HG03354 (cell line): ENCODE data around the gene ZEB1.
"Not testable (repeated sequence)": the region's sequence is repeated elsewhere in the genome, so short reads cannot be mapped to it uniquely, and the experiment has no call there.

ENCODE experiments used
- ATAC-seq: cut with Tn5 transposase; IDR thresholded peaks from one replicate; pipeline ENCODE4 v1.9.1; 2021; ENCODE audit warnings: mild to moderate bottlenecking; ENCODE audit not compliant: unreplicated experiment, poor library complexity, severe bottlenecking

ZEB1 gene

GRCh38 chr10:31317652-31318381 is 1.2 kb upstream of the ZEB1 start:
- ATAC-seq = no peak

- peak; percentile 74 for ATAC-seq
Measured at GRCh38 chr10:31318382-31318853, 598 bp upstream of the ZEB1 start.

DNA sequence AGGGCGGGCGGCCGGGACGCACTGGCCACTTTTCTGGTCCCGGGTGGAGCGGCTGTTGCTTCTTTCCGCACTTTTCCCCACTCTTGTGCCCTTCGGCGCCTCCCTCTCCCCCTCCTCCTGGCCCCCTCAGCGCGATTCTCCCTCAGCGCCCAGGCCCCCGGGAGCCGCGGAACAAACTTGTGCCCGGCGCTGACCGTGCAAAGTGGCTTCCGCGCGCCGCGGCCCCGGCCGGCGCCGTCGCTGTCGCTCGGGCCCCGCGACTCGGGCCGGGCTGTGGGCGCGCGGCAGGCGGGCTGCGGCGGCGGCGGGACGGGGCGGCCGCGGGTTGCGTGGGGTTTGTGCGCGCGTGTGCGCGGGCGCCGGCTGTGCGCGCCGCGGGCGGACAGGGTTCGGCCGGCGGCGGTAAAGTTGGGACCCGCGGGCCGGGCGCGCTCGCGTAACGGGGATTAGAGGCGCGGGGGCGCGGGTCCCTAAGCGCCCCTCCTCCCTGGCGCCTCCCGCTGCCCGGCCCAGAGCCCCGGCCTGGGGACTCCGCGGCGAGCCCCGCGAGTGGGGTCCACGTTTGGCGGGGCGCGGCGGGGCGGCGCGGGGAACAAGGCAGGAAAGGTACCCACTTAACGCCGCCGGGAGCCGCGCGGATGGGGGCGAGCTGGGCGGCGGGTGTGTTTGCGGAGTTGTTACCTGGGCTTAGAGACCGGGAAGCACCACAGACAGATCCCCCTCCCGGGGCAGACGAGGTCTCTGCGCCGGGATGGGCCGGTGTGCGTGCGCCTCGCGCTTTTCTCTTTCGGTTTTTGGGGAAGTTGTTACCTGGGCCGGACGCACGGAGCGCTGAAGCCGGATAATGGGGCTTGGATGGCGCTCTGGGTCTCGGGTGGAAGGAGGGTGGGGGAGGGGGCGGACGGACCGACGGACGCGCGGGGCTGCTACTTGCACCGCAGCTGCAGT is 860 bp downstream of the ZEB1 start:
- ATAC-seq = peak; percentile 27

GRCh38 chr10:31320550-31321211 is 1.7 kb downstream of the ZEB1 start:
- peak; percentile 27 for ATAC-seq

- no peak for ATAC-seq
Measured at GRCh38 chr10:31321396-31321941, 2.5 kb downstream of the ZEB1 start.

GRCh38 chr10:31322647-31323046 is 3.6 kb downstream of the ZEB1 start:
- ATAC-seq = no peak

DNA sequence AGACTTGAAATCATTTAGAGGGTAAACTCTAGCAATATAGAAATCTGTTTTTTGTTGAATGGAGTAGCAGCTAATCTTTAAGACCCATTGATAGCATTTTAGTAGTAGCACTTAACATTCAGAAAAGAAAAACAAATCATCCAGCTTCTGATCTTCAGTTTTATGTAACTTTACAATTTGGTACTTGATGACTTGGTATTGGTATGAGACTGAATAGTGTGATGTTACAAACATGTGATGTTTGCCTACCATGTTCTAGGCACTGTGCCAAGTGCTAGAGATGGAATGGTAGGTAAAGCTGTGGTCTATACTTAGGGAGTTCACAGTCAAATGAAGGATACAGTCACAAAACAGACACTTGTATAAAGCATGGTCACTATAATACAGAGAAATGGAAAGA is 21.3 kb downstream of the ZEB1 start:
- no peak for ATAC-seq

GRCh38 chr10:31341552-31341951 is 22.5 kb downstream of the ZEB1 start:
- ATAC-seq = no peak

- ATAC-seq = no peak
Measured at GRCh38 chr10:31343009-31343408, 24.0 kb downstream of the ZEB1 start.

GRCh38 chr10:31343551-31343950 is 24.5 kb downstream of the ZEB1 start:
- no peak for ATAC-seq

- no peak for ATAC-seq
Measured at GRCh38 chr10:31345886-31346285, 26.9 kb downstream of the ZEB1 start.

DNA sequence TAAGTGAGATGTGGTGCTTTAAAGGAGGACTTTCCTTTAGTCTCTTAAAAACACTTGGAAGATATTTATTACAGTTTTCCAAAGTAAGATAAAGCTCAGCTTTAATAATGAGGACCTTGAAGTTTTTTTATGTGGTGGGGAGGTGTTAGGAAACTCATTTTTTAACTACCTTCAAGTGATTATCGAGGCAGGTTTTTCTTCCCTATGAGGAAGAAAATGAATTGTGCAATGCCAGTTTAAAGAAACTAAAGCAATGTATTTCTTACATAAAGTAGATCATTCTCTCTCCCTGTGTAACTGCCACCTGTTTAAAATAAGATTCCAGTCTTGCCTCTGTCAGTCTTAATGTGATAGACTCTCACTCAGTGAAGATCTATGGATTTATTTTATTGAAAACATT is 27.9 kb downstream of the ZEB1 start:
- no peak for ATAC-seq

DNA sequence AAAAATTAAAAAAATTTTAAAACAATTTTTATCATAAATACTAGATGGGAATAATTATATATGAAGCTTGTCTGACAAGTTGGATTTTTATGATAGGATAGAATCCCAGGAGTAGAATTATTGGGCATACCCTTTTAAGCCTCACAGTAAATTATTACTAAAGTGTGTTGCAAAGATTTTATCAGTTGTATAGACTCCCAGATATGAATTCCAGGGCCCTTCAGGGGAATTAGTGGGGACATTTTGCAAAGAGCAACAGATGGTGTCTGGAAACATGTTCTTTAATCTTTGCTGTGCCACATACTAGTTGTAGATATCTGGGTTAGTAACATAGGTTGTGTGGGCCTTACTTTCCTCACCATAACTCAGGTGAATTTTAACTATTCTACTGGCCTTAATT is 28.7 kb downstream of the ZEB1 start:
- ATAC-seq = no peak

GRCh38 chr10:31350891-31351290 is 31.9 kb downstream of the ZEB1 start:
- ATAC-seq = no peak

DNA sequence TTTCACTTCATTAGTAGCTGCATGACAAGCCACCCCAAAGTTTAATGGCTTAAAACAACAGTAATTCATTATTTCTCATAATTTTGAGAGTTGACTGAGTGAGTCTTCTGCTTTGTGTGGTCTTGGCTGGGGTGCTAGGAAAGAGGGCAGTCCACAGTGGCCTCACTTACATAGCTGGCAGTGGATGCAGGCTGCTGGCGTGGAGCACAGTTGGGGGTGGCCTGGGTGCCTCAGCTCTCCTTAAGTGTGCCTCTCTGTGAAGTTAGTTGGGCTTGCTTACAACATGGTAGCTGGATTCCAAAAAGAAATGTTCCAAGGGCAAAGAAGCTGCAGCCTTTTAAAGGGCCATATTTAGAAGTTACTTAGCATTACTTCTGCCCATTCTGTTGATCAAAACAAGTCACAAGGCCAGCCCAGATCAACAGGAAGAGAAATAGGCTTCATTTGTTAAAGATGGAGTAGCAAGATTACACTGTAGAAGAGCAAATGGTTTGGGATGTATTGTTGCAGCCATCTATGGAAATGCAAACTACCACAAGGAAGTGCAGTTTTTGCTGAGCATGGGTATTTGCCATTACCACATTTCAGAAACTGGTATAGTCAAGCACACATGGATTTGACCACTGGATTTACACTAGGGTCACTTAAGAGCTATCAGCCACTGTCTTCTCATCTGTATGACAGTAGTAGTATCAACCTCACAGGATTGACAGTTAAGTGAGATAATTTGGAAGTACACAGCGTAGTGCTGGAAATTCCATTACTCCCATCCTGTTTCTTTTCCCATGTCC is 33.6 kb downstream of the ZEB1 start:
- no peak for ATAC-seq

- ATAC-seq = peak; percentile 97
Measured at GRCh38 chr10:31353574-31353973, 34.6 kb downstream of the ZEB1 start.

DNA sequence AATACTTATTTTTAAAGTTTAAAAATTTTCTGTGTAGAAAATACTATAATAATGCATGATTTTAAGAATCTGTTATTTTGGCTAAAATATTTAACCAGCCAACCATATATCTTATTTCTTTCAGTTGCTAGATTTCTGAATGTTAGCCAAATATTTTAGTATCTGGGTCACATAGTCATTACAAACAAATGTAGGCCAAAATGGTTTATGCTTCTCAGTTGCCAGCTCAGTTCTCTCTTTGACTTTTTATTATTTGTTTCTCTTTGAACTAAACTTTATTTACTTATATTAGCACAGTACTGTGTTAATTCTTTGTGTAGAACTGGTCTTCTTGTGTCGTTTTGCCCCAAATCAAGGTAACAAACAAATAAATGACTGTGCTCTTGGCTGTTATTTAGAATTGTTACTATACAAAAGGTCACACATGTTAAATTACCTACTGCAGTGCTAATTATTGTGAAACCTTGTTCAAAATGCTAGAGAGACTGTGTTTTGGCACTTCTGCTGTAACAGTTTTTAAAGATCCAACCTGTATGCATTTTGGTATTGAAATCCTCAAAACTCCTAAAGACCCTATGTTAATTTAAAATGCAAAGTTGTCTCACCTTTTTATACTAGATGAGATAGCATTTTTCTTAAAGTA is 39.8 kb downstream of the ZEB1 start:
- ATAC-seq = no peak

DNA sequence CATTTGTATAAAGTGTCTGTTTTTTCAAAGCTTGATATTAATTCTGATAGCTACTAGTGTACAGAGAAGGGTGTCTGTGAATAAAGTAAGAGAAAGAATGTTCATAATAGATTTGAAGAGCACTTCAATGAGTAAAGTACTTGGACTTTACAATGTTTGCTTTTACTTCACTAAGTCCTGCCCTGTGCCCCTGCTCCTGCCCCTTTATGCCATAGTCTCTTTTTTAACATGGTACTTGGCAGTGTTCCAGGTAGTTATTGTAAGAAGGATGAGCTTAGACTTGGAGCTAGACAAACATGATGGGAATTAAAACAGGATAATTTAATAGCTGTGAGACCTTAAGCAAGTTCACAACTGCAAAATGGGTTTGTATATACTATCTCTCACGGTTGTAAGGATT is 41.0 kb downstream of the ZEB1 start:
- no peak for ATAC-seq

GRCh38 chr10:31361475-31361874 is 42.5 kb downstream of the ZEB1 start:
- not testable (repeated sequence) for ATAC-seq
